Ramos (cell line): ENCODE data around the gene DIS3L.
"Not testable (repeated sequence)": the region's sequence is repeated elsewhere in the genome, so short reads cannot be mapped to it uniquely, and the experiment has no call there.

ENCODE experiments used
- in situ Hi-C: fragments of 300-500 bp; cut with MboI; formaldehyde crosslinking; loops from one replicate; pipeline ENCODE4 v1.14.3; 2022; ENCODE audit warnings: low sequenced_read_pairs; ENCODE audit not compliant: unreplicated experiment

The DIS3L gene

GRCh38 chr15:66302489-66303278 is 9.3 kb downstream of the DIS3L start:
- in situ Hi-C loops = no loop called here

DNA sequence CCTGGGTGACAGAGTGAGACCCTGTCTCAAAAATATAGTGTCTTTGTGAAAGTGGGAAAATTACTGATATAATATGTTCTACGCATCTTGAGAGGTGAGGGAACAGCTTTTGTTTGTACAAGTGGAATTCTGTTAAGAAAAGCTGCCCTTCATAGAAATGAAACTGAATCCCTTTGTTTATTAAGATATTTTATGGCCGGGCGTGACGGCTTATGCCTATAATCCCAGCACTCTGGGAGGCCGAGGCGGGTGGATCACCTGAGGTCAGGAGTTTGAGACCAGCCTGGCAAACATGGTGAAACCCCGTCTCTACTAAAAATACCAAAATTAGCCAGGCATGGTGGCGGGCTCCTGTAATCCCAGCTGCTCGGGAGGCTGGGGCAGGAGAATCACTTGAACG is 11.1 kb downstream of the DIS3L start:
- in situ Hi-C loops = not testable (repeated sequence)

DNA sequence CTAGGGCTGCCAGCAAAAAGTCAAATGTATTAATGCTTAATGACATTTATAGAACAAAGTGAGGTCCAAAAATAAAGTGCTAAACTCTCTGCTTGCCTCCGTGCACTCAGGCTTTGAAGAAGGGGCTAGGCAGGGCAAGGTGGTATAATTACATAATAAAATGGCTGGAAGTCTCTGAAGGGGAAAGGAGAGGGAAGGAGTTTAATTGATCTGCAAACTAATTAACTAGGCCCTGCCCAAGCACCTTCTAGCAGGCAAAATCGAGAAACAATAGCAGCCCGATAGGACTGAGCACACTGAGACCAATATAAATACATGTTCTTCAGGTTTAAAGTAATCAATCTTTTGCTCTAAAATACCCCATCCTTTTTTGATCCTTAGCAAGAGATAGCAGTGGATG is 13.0 kb downstream of the DIS3L start:
- in situ Hi-C loops = no loop called here

DNA sequence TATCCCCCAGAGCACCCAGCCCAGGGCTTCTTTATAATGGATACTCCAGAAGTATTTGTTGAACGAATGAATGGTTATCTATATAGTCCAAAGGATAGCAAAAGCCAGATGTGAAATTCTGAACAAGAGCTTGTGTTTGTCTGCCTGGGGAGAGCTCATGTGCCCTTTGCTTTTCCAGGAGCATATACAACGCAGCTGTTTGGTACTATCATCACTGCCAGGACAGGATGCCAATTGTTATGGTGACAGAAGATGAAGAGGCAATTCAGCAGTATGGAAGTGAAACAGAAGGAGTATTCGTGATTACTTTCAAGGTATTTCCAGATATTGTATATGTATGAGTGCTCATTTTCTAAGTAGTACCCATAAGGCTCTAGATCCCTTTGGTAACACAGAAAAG is 15.2 kb downstream of the DIS3L start:
- in situ Hi-C loops = no loop called here

- in situ Hi-C loops = no loop called here
Observed at GRCh38 chr15:66309828-66310227, 16.5 kb downstream of the DIS3L start.

DNA sequence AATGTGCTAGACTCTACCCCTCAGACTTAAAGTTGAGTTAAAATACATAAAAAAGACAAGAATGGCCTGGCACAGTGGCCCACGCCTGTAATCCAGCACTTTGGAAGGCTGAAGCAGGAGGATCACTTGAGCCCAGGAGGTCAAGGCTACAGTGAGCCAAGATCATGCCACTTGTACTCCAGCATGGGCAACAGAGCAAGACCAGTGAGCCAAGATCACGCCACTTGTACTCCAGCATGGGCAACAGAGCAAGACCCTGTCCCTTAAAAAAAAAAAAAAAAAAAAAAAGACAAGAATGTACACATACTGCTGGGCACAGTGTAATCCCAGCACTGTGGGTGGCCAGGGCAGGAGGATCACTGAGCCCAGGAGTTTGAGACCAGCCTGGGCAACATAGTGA is 17.4 kb downstream of the DIS3L start:
- in situ Hi-C loops = no loop called here

DNA sequence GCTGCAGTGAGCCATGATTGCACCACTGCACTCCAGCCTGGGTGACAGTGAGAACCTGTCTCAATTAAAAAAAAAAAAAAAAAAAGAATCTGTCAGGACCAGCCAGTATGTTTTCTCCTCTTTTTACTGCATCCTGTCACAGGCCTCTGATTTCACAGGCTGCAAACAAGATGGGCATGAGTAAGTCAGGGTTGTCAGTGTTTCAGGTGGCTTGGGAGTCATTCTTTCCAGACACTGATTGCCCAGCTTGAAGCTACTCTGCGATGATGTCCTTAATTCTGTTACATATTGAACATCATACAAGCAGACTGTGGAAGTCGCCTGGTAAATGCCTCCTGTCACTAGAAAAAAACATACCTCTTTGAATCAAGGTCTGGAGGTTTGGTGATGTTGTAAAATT is 18.8 kb downstream of the DIS3L start:
- in situ Hi-C loops = no loop called here

- in situ Hi-C loops = no loop called here
Observed at GRCh38 chr15:66323312-66323928, 30.1 kb downstream of the DIS3L start.

GRCh38 chr15:66326051-66326450 is 32.7 kb downstream of the DIS3L start:
- in situ Hi-C loops = no loop called here

DNA sequence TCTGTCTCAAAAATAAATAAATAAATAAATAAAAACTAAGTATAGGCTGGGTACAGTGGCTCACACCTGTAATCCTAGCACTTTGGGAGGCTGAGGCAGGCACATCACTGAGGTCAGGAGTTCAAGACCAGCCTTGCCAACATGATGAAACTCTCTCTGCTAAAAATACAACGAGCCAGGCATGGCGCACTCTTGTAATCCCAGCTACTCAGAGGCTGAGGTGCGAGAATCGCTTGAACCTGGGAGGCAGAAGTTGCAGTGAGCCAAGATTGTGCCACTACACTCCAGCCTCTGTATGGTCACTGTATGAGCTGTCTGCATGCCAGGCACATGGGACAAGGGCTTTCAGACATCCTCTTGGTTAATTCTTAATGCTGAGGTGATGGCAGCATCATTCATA is 34.4 kb downstream of the DIS3L start:
- in situ Hi-C loops = no loop called here

DNA sequence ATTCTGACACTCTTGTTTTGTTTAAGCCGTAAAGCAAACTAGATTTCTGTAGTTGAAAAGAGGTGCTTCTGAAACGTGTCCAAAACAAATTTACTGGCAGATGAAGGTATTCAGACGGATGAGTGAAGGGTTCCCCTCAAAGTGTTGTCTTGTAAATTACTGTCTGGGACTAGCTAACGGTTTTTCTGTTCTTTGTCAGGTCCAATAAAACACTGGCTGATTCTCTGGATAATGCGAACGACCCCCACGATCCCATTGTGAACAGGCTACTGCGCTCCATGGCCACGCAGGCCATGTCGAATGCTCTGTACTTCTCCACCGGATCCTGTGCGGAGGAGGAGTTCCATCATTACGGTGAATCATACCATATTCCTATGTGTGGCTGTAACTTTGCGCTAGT is 35.4 kb downstream of the DIS3L start:
- in situ Hi-C loops = no loop called here

DNA sequence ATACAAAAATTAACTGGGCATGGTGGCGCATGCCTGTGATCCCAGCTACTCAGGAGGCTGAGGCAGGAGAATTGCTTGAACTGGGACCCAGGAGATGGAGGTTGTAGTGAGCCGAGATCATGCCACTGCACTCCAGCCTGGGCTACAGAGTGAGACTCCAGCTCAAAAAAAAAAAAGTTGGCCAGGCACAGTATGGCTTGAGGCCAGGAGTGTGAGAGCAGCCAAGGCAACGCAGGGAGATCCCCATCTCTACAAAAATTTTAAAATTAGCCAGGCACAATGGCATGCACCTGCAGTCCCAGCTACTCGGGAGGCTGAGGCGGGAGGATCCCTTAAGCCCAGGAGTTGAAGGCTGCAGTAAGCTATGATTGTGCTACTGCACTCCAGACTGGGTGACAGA is 55.2 kb downstream of the DIS3L start:
- in situ Hi-C loops = not testable (repeated sequence)

DNA sequence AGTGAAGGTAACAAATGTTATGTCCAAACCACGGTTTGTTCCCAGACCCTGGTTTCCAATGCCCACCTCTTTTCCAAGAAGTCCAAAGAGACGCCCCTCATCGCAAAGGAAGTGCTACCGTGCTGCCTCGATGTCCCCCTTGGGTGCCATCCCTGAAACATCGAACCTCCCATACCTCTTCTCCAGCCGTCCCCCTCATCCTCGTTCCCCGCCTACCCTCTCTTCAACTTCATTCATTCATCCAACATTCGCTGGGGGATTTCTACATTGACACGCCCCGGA is 62.6 kb downstream of the DIS3L start:
- in situ Hi-C loops = loop anchor here (10.0 kb wide), 1 partner anchor 139 kb away; the partner anchor contains the start of gene SNAPC5

- in situ Hi-C loops = loop anchor here (10.0 kb wide), 1 partner anchor 138 kb away; the partner anchor contains the start of gene SNAPC5
Observed at GRCh38 chr15:66356359-66357236, 63.2 kb downstream of the DIS3L start, which contains the start of gene TIPIN. TIPIN (minus strand) TSS chr15:66356685; CDS start chr15:66352947, 3,738 bp downstream.

GRCh38 chr15:66359740-66360139 is 66.4 kb downstream of the DIS3L start:
- in situ Hi-C loops = loop anchor here (10.0 kb wide), 1 partner anchor 135 kb away; the partner anchor contains the start of gene SNAPC5

GRCh38 chr15:66361745-66362460 is 68.5 kb downstream of the DIS3L start:
- in situ Hi-C loops = not testable (repeated sequence)

DNA sequence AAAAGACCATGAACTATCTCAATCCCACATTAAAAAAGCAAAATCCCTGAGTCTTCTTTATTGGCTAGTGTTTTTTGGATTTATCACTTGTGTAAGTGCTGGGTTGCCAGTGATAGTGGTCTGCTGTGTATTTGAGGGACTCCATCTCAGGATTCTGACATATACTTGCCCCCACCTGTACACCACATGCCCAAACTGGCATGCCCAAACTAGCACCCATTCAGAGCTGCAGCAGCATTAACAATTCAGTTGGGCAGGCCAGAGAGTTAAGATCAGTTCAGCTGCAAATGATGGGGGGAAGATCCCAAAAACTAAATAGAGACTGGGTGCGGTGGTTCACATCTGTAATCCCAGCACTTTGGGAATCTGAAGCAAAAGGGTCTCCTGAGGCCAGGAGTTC is 69.4 kb downstream of the DIS3L start:
- in situ Hi-C loops = no loop called here

DNA sequence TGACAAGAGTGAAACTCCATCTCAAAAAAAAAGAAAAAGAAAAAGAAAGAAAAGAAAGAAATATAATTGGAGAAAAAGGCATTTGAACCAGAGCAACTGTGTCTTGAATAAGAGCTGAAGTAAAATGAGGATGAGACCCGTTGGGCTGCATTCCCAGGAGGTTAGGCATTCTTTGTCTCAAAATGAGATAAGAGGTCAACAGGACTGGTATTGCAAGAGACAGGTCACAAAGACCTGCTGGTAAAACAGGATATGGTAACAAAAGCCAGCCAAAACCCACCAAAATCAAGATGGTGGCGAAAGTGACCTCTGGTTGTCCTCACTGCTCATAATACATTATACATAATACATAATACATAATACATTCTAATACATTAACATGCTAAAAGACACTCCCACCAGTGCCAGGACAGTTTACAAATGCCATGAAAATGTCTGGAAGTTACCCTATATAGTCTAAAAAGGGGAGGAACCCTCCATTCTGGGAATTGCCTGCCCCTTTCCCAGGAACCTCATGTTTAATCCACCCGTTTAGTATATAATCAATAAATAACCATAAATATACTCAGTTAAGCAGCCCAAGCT is 71.7 kb downstream of the DIS3L start:
- in situ Hi-C loops = no loop called here

- in situ Hi-C loops = no loop called here
Observed at GRCh38 chr15:66369773-66370651, 76.6 kb downstream of the DIS3L start.
